Measurements from ENCODE around the gene FH. TPM values are rescaled to one million over a fixed set of nuclear protein-coding genes. Genes with fewer than 3 reads are reported as not detected.

Gene FH
- total RNA-seq, 2 experiments from 2014 or later: 44.0 to 72.1 TPM

DNA sequence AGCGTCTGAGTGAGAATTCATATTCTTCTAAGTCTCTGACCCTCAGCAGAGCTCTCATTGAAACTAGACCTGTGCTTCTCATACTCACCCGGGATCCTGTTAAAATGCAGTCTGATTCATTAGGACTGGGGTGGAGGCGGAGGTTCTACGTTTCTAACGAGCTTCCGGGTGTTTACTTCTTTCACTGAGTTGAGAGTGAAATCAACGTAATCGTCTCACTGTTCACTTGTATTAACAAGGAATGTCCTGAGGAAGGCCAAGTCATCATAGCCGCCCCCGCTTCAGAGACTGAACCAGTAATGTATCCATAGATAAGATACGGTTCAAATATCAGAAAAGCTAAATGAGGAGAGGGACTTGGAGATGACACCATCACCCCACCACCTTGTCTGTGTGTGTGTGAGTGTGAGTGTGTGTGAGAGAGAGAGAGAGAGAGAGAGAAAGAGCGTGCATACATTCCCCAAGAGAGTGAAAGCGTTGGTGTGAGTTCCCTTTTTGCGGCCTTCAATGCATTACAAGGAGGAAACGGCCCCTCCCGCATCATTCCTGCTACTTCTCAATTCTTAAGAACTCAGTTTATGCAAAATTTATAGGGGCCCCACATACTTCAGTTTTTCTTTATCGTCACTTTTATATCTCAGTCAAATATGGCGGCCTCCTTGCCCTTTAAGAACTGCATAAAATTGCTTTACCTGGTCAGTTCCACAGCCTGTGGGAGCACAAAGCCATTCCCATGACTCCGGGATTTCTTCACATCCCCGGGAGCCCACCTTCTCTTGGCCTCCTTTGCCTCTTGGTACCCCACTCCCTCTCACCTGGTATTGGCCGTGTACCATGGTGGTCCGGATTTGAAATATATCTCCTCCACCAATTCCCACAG is 32.4 kb upstream of the FH start:
- BruUV-seq (replicated peaks): no TSS peak
- CTCF ChIA-PET (ENCODE audit: unreplicated experiment): no interaction called here
- TF ChIP-seq, protein P1, sequence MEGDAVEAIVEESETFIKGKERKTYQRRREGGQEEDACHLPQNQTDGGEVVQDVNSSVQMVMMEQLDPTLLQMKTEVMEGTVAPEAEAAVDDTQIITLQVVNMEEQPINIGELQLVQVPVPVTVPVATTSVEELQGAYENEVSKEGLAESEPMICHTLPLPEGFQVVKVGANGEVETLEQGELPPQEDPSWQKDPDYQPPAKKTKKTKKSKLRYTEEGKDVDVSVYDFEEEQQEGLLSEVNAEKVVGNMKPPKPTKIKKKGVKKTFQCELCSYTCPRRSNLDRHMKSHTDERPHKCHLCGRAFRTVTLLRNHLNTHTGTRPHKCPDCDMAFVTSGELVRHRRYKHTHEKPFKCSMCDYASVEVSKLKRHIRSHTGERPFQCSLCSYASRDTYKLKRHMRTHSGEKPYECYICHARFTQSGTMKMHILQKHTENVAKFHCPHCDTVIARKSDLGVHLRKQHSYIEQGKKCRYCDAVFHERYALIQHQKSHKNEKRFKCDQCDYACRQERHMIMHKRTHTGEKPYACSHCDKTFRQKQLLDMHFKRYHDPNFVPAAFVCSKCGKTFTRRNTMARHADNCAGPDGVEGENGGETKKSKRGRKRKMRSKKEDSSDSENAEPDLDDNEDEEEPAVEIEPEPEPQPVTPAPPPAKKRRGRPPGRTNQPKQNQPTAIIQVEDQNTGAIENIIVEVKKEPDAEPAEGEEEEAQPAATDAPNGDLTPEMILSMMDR (conservative IDR thresholded peaks at IDR 0.05; ENCODE audit: low read length): no peak
- TF ChIP-seq EZH2phosphoT487 (IDR thresholded peaks at IDR 0.05; ENCODE audit: borderline replicate concordance, low read depth, low read length): no peak
- Histone ChIP-seq H3K27ac (ENCODE audit: low read depth, low read length, poor library complexity, severe bottlenecking) (peak overlapping the region; percentile 73), H2AFZ (ENCODE audit: low read length) (peak overlapping the region; percentile 95), H4K20me1 (ENCODE audit: insufficient read depth, low read length) (no peaks in the 10 kb centered on the region), H3K79me2 (ENCODE audit: insufficient read depth, low read depth, low read length) (no peaks in the 10 kb centered on the region), H3K9me2 (ENCODE audit: insufficient read depth, low read length) (no peaks in the 10 kb centered on the region), H3K4me2 (ENCODE audit: low read length) (peak overlapping the region; percentile 62), H3K9me3 (ENCODE audit: low read length) (no peaks in the 10 kb centered on the region), H3K4me1 (ENCODE audit: insufficient read depth, low read length, poor library complexity, severe bottlenecking) (peaks cover 21% of the 10 kb centered on the region), H3K4me3 (ENCODE audit: low read depth, low read length, poor library complexity, severe bottlenecking) (peak overlapping the region; percentile 57), H3K36me3 (ENCODE audit: insufficient read depth, low read length) (peaks cover 38% of the 10 kb centered on the region)
- intact Hi-C loops (cut with micrococcal nuclease; ENCODE audit: unreplicated experiment): no loop called here
- POLR2A ChIA-PET: interaction anchor here (0.6 to 1.3 kb wide), 4 partner anchors 12 to 213 kb away, joined by 3 to 4 read pairs (median 3); no protein-coding TSS in a partner anchor
- peak; percentile 77 for DNase-seq (ENCODE audit: low spot score)

DNA sequence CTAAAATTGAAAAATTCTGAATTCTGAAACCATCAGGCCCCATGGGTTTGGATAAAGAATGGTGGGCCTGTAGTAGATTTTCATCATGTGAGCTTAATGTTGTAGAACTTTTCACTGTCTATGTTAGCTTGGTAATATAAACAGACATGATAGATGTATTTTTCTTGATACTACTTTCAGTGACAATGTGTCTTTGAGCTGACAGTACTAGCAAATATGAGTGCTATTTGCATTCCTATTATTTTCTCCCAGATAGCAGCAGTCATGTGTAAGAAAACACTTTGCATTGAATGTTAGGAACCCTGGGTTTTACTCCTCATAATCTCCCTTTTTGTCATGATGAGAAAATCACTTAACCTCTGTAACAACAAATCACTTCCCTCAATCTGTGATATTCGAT is 30.8 kb upstream of the FH start:
- peaks cover 29% of the 10 kb centered on the region for H3K36me3 ChIP-seq (ENCODE audit: insufficient read depth, low read length)
- CTCF ChIA-PET (ENCODE audit: unreplicated experiment): no interaction called here
- H3K79me2 ChIP-seq (ENCODE audit: insufficient read depth, low read depth, low read length): no peaks in the 10 kb centered on the region
- no peak overlapping the region for H2AFZ ChIP-seq (ENCODE audit: low read length)
- intact Hi-C loops (cut with micrococcal nuclease; ENCODE audit: unreplicated experiment): no loop called here
- no peak overlapping the region for H3K27ac ChIP-seq (ENCODE audit: low read depth, low read length, poor library complexity, severe bottlenecking)
- H3K4me3 ChIP-seq (ENCODE audit: low read depth, low read length, poor library complexity, severe bottlenecking): no peak overlapping the region
- DNase-seq (ENCODE audit: low spot score): no peak
- H3K4me1 ChIP-seq (ENCODE audit: insufficient read depth, low read length, poor library complexity, severe bottlenecking): peaks cover 21% of the 10 kb centered on the region
- POLR2A ChIA-PET: interaction anchor here (0.8 kb wide), 1 partner anchor 9 kb away, joined by 3 read pairs; no protein-coding TSS in a partner anchor
- no peaks in the 10 kb centered on the region for H3K9me3 ChIP-seq (ENCODE audit: low read length)
- no peaks in the 10 kb centered on the region for H3K9me2 ChIP-seq (ENCODE audit: insufficient read depth, low read length)
- no peak overlapping the region for H3K4me2 ChIP-seq (ENCODE audit: low read length)
- TF ChIP-seq, protein P1 (conservative IDR thresholded peaks at IDR 0.05; ENCODE audit: low read length): no peak
- TF ChIP-seq EZH2phosphoT487 (IDR thresholded peaks at IDR 0.05; ENCODE audit: borderline replicate concordance, low read depth, low read length): no peak
- no peaks in the 10 kb centered on the region for H4K20me1 ChIP-seq (ENCODE audit: insufficient read depth, low read length)
- no TSS peak for BruUV-seq (replicated peaks)

DNA sequence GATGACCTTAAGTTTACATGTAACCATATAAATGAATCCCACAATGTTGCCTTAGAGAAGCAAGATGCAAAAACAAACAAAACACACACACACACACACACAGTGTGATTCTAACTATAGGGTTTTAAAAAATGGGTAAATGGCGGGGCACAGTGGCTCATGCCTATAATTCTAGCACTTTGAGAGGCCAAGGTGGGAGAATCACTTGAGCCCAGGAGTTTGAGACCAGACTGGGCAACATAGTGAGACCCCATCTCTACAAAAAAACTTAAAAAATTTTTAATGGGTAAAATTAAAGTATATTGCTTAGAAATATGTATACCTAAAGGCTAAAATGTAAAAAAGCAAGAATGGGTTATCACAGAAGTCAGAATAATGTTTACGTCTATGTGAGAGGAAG is 28.5 kb upstream of the FH start:
- H3K4me3 ChIP-seq (ENCODE audit: low read depth, low read length, poor library complexity, severe bottlenecking): no peak overlapping the region
- H3K4me2 ChIP-seq (ENCODE audit: low read length): no peak overlapping the region
- no peaks in the 10 kb centered on the region for H3K9me3 ChIP-seq (ENCODE audit: low read length)
- peaks cover 22% of the 10 kb centered on the region for H3K36me3 ChIP-seq (ENCODE audit: insufficient read depth, low read length)
- no peak for DNase-seq (ENCODE audit: low spot score)
- peaks cover 21% of the 10 kb centered on the region for H3K4me1 ChIP-seq (ENCODE audit: insufficient read depth, low read length, poor library complexity, severe bottlenecking)
- H3K79me2 ChIP-seq (ENCODE audit: insufficient read depth, low read depth, low read length): 0 out of 2 replicates have a peak, but pooled peaks cover 3% of the 10 kb centered on the region
- no peak for TF ChIP-seq EZH2phosphoT487 (IDR thresholded peaks at IDR 0.05; ENCODE audit: borderline replicate concordance, low read depth, low read length)
- TF ChIP-seq, protein P1 (conservative IDR thresholded peaks at IDR 0.05; ENCODE audit: low read length): no peak
- no TSS peak for BruUV-seq (replicated peaks)
- H3K27ac ChIP-seq (ENCODE audit: low read depth, low read length, poor library complexity, severe bottlenecking): no peak overlapping the region
- ChIA-PET POLR2A (interaction anchor here (0.9 kb wide), 1 partner anchor 15 kb away, joined by 4 read pairs; no protein-coding TSS in a partner anchor), CTCF (ENCODE audit: unreplicated experiment) (no interaction called here)
- intact Hi-C loops (cut with micrococcal nuclease; ENCODE audit: unreplicated experiment): no loop called here
- H3K9me2 ChIP-seq (ENCODE audit: insufficient read depth, low read length): no peaks in the 10 kb centered on the region
- H2AFZ ChIP-seq (ENCODE audit: low read length): no peak overlapping the region
- no peaks in the 10 kb centered on the region for H4K20me1 ChIP-seq (ENCODE audit: insufficient read depth, low read length)

Data from OCI-LY7 (cell line).